Neuronal stem cell (in vitro differentiated cells): ENCODE measurements around the gene RING1.

Source experiments
- DNase-seq: peaks from one replicate; pipeline ENCODE4 v3.0.0-alpha.2; 2013; ENCODE audit warnings: low spot score
- H2AFZ ChIP-seq: one replicate; pipeline ENCODE4 v1.6.1; 2013; ENCODE audit warnings: mild to moderate bottlenecking, low read length, inconsistent platforms
- H2AK5ac ChIP-seq: 2 replicates; pipeline ENCODE4 v1.6.1; 2013; ENCODE audit warnings: low read depth, mild to moderate bottlenecking, inconsistent platforms, low read length, moderate library complexity, mixed read lengths
- H2BK120ac ChIP-seq: 2 replicates; pipeline ENCODE4 v1.6.1; 2013; ENCODE audit warnings: low read depth, mild to moderate bottlenecking, inconsistent platforms, low read length, moderate library complexity, mixed read lengths
- H2BK12ac ChIP-seq: one replicate; pipeline ENCODE4 v1.6.1; 2013; ENCODE audit warnings: low read length, inconsistent platforms
- H2BK15ac ChIP-seq: 2 replicates; pipeline ENCODE4 v1.6.1; 2013; ENCODE audit warnings: mild to moderate bottlenecking, low read length, inconsistent platforms, mixed read lengths
- H2BK5ac ChIP-seq: one replicate; pipeline ENCODE4 v1.6.1; 2013; ENCODE audit warnings: inconsistent platforms, mild to moderate bottlenecking, low read length, moderate library complexity
- H3K14ac ChIP-seq: one replicate; pipeline ENCODE4 v1.6.1; 2013; ENCODE audit warnings: low read length, inconsistent platforms
- H3K18ac ChIP-seq: 2 replicates; pipeline ENCODE4 v1.6.1; 2013; ENCODE audit warnings: low read length, inconsistent platforms
- H3K23ac ChIP-seq: 2 replicates; pipeline ENCODE4 v1.6.1; 2013; ENCODE audit warnings: low read depth, mild to moderate bottlenecking, mixed read lengths, low read length, inconsistent platforms; ENCODE audit not compliant: poor library complexity
- H3K27ac ChIP-seq: replicated peaks from 3 replicates; pipeline ENCODE4 v1.5.1; 2013; ENCODE audit warnings: low read length, inconsistent platforms
- H3K27me3 ChIP-seq, 3 experiments: 2 replicates each; pipeline ENCODE4 v1.6.1; 2013; ENCODE audit warnings: low read length in 3 of 3, mild to moderate bottlenecking in 2 of 3, inconsistent platforms in 1 of 3, low read depth in 1 of 3, mixed read lengths in 1 of 3, moderate library complexity in 1 of 3; ENCODE audit not compliant: control insufficient read depth in 3 of 3, insufficient read depth in 3 of 3
- H3K36me3 ChIP-seq, 2 donors: replicated peaks in 1 of 2; 2 replicates each; pipeline ENCODE4 v1.6.1; 2013; ENCODE audit warnings: low read length in 2 of 2; ENCODE audit not compliant: control insufficient read depth in 2 of 2, insufficient read depth in 2 of 2
- H3K4ac ChIP-seq: 2 replicates; pipeline ENCODE4 v1.6.1; 2013; ENCODE audit warnings: inconsistent platforms, mild to moderate bottlenecking, low read length, moderate library complexity
- H3K4me1 ChIP-seq, 2 donors: 1 replicate in 1 of 2; 2 replicates in 1 of 2; pipeline ENCODE4 v1.6.1; 2013; ENCODE audit warnings: low read length in 2 of 2, low read depth in 1 of 2; ENCODE audit not compliant: control insufficient read depth in 2 of 2, insufficient read depth in 1 of 2
- H3K4me2 ChIP-seq: one replicate; pipeline ENCODE4 v1.6.1; 2013; ENCODE audit warnings: mild to moderate bottlenecking, low read length, inconsistent platforms; ENCODE audit not compliant: insufficient read depth, poor library complexity, severe bottlenecking
- H3K4me3 ChIP-seq, 2 donors: 2 replicates each; pipeline ENCODE4 v1.5.1; 2013; ENCODE audit warnings: low read length in 2 of 2, mild to moderate bottlenecking in 2 of 2, inconsistent platforms in 1 of 2, moderate library complexity in 1 of 2
- H3K79me1 ChIP-seq: one replicate; pipeline ENCODE4 v1.6.1; 2013; ENCODE audit warnings: low read depth, mild to moderate bottlenecking, inconsistent platforms, low read length, moderate library complexity
- H3K9ac ChIP-seq: one replicate; pipeline ENCODE4 v1.6.1; 2013; ENCODE audit warnings: mild to moderate bottlenecking, low read depth, low read length, inconsistent platforms; ENCODE audit not compliant: poor library complexity
- H3K9me3 ChIP-seq, 2 donors: replicated peaks in 1 of 2; 2 replicates each; pipeline versions ENCODE3 to v1.6.1; 2013; ENCODE audit warnings: low read length in 2 of 2, mild to moderate bottlenecking in 2 of 2, inconsistent platforms in 1 of 2, low read depth in 1 of 2, mixed read lengths in 1 of 2, moderate library complexity in 1 of 2; ENCODE audit not compliant: control insufficient read depth in 2 of 2, insufficient read depth in 1 of 2
- H4K8ac ChIP-seq: one replicate; pipeline ENCODE4 v1.6.1; 2013; ENCODE audit warnings: low read depth, mild to moderate bottlenecking, inconsistent platforms, low read length, moderate library complexity
- H4K91ac ChIP-seq: one replicate; pipeline ENCODE4 v1.6.1; 2013; ENCODE audit warnings: low read length, low read depth, mild to moderate bottlenecking, inconsistent platforms; ENCODE audit not compliant: poor library complexity
- WGBS, 2 donors: extraction: QIAGEN DNeasy Blood & Tissue Kit; methylation state at CpG; one replicate each; pipeline ENCODE4 v1.1.7; 2013; ENCODE audit warnings: missing lambda C conversion rate in 2 of 2, mixed read lengths in 1 of 2; ENCODE audit not compliant: insufficient read length in 2 of 2, insufficient replicate concordance in 1 of 2; ENCODE audit errors: extremely low coverage in 2 of 2; 5-methylcytosine and 5-hydroxymethylcytosine counted together

Gene RING1

DNA sequence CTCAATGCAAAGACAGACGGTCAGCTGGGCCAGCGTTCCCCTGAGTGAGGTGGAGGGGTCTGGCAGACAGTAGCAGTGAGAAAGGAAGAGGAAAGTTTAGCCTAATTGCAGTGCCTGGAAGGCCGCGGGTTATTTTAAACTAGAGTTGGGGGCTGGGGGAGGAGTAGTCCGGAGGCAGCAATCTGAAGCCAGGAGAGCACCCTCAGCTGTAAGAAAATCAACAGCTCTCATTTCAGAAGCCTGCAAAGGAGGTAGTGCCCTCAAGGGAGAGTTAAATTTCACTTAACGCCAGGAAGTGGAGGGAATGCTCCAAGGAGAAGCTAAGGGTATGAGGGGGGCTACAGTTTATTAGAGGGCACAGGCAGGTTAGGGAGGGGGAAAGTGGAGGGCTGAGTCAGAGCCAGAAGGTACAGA, 26.9 kb downstream of the RING1 start:
- Histone ChIP-seq H4K8ac (no peak overlapping the region), H2AFZ (peak overlapping the region; percentile 83), H2BK5ac (no peak overlapping the region), H2BK15ac (no peak overlapping the region), H3K23ac (no peak overlapping the region), H3K4ac (no peak overlapping the region), H3K4me1 (peaks cover 0 to 4% of the 10 kb centered on the region in 2 donors), H3K9me3 (no peaks in the 10 kb centered on the region), H3K79me1 (no peaks in the 10 kb centered on the region), H4K91ac (no peak overlapping the region), H3K18ac (no peak overlapping the region), H2BK12ac (no peak overlapping the region), H3K9ac (no peak overlapping the region), H3K14ac (no peak overlapping the region), H2AK5ac (no peak overlapping the region), H2BK120ac (no peak overlapping the region), H3K27ac (no peak overlapping the region), H3K36me3 (no peaks in the 10 kb centered on the region), H3K4me3 (no peak overlapping the region), H3K27me3 (peaks cover 0 to 35% (median 0%) of the 10 kb centered on the region in 3 experiments), H3K4me2 (no peak overlapping the region)
- no peak for DNase-seq
- WGBS, 2 donors, result no CpG with 5 or more reads among the region's 6 CpGs

GRCh38 chr6:33236328-33236727, 28.0 kb downstream of the RING1 start:
- no peak overlapping the region for H3K18ac ChIP-seq
- DNase-seq, result no peak
- no peak overlapping the region for H2BK5ac ChIP-seq

DNA sequence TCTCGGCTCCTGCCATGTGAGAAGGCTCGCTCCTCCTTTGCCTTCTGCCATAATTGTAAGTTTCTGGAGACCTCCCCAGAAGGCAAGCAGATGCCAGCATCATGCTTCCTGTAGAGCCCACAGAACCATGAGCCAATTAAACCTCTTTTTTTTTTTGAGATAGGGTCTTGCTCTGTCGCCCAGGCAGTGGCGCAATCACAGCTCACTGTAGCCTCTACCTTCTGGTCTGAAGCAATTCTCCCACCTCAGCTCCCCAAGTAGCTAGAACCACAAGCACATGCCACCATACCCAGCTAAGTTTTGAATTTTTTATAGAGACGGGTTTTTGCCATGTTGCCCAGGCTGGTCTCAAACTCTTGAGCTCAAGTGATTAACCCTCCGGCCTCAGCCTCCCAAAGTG, 28.6 kb downstream of the RING1 start:
- H3K18ac ChIP-seq, result no peak overlapping the region
- H2AFZ ChIP-seq, result no peak overlapping the region
- no peak overlapping the region for H2AK5ac ChIP-seq
- H2BK120ac ChIP-seq, result no peak overlapping the region
- no peak overlapping the region for H4K91ac ChIP-seq
- WGBS, 2 donors, result no CpG with 5 or more reads among the region's 6 CpGs
- H3K14ac ChIP-seq, result no peak overlapping the region
- no peak overlapping the region for H2BK12ac ChIP-seq
- H3K27me3 ChIP-seq, result peaks cover 0 to 25% (median 0%) of the 10 kb centered on the region in 3 experiments
- no peak for DNase-seq
- H3K4me3 ChIP-seq, result no peak overlapping the region
- H3K23ac ChIP-seq, result no peak overlapping the region
- H3K36me3 ChIP-seq, result no peaks in the 10 kb centered on the region
- no peak overlapping the region for H3K9ac ChIP-seq
- H3K9me3 ChIP-seq, result no peaks in the 10 kb centered on the region
- H2BK5ac ChIP-seq, result no peak overlapping the region
- no peak overlapping the region for H3K4ac ChIP-seq
- no peaks in the 10 kb centered on the region for H3K79me1 ChIP-seq
- no peak overlapping the region for H2BK15ac ChIP-seq
- H3K4me1 ChIP-seq, result peaks cover 0 to 4% of the 10 kb centered on the region in 2 donors
- H3K27ac ChIP-seq, result no peak overlapping the region
- no peak overlapping the region for H4K8ac ChIP-seq
- no peak overlapping the region for H3K4me2 ChIP-seq

More at GRCh38 chr6:33236328-33236727, 28.0 kb downstream of the RING1 start:
- peaks cover 0 to 4% of the 10 kb centered on the region in 2 donors for H3K4me1 ChIP-seq
- no peak overlapping the region for H3K23ac ChIP-seq
- H3K4me3 ChIP-seq, result no peak overlapping the region
- H2AK5ac ChIP-seq, result no peak overlapping the region
- H3K9me3 ChIP-seq, result no peaks in the 10 kb centered on the region
- H3K4ac ChIP-seq, result no peak overlapping the region
- H3K4me2 ChIP-seq, result no peak overlapping the region
- H3K27ac ChIP-seq, result no peak overlapping the region
- H2AFZ ChIP-seq, result no peak overlapping the region
- no peak overlapping the region for H4K8ac ChIP-seq
- no peak overlapping the region for H3K14ac ChIP-seq
- no peak overlapping the region for H2BK12ac ChIP-seq
- peaks cover 0 to 28% (median 0%) of the 10 kb centered on the region in 3 experiments for H3K27me3 ChIP-seq
- H2BK120ac ChIP-seq, result no peak overlapping the region
- no peaks in the 10 kb centered on the region for H3K79me1 ChIP-seq
- no peak overlapping the region for H3K9ac ChIP-seq
- H3K36me3 ChIP-seq, result no peaks in the 10 kb centered on the region
- no peak overlapping the region for H2BK15ac ChIP-seq
- H4K91ac ChIP-seq, result no peak overlapping the region

DNA sequence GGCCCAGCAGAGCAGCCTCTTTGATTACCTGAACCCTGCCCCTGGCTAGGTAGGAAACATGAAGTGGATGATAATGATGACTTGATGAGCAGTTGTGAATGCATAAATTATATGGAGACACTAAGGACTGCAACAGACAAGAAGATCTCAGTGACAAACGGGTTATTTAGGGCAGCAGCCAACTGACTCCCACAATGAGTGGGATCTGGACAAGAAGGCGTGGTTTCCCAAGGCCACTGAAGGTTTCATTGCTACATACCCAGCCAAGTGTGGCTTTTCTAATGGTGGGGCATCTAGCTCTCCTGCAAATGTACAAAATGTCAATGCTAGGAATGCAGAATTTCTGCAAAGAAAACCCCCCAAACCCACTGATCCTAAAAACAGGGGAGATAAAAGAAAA, 29.4 kb downstream of the RING1 start:
- no peak for DNase-seq
- no CpG with 5 or more reads among the region's 2 CpGs for WGBS, 2 donors
- peaks cover 0 to 20% (median 2%) of the 10 kb centered on the region in 3 experiments for H3K27me3 ChIP-seq

More for the DNA sequence above, 29.4 kb downstream of the RING1 start:
- Histone ChIP-seq H3K79me1 (no peaks in the 10 kb centered on the region), H3K36me3 (no peaks in the 10 kb centered on the region), H3K18ac (no peak overlapping the region), H4K91ac (no peak overlapping the region), H2BK15ac (no peak overlapping the region), H2AK5ac (no peak overlapping the region), H3K23ac (no peak overlapping the region), H2BK120ac (no peak overlapping the region), H3K27ac (no peak overlapping the region), H2BK12ac (no peak overlapping the region), H3K4me1 (peaks cover 0 to 4% of the 10 kb centered on the region in 2 donors), H2AFZ (no peak overlapping the region), H4K8ac (no peak overlapping the region), H3K4ac (no peak overlapping the region), H3K9ac (no peak overlapping the region), H3K14ac (no peak overlapping the region), H3K4me2 (no peak overlapping the region), H3K9me3 (no peaks in the 10 kb centered on the region), H2BK5ac (no peak overlapping the region), H3K4me3 (no peak overlapping the region)
